Progenitor cell of endocrine pancreas (in vitro differentiated cells): ENCODE measurements around the gene NUAK2. TPM values are rescaled to one million over a fixed set of nuclear protein-coding genes. Genes with fewer than 3 reads are reported as not detected.

Experiments
- DNase-seq: peaks from one replicate; pipeline ENCODE4 v3.0.0; 2021; ENCODE audit warnings: low spot score; ENCODE audit not compliant: unreplicated experiment
- H3K27ac Mint-ChIP-seq: 2 replicates; pipeline ENCODE4 v1.8.0; 2021; ENCODE audit warnings: mild to moderate bottlenecking, moderate library complexity, mixed read lengths
- H3K27me3 Mint-ChIP-seq: 2 replicates; pipeline ENCODE4 v1.8.0; 2021; ENCODE audit warnings: mixed read lengths
- H3K36me3 Mint-ChIP-seq: 2 replicates; pipeline ENCODE4 v1.8.0; 2022; ENCODE audit warnings: mixed read lengths; ENCODE audit not compliant: insufficient read depth
- H3K4me1 Mint-ChIP-seq: 2 replicates; pipeline ENCODE4 v1.8.0; 2021; ENCODE audit warnings: low read depth, mixed read lengths
- H3K4me3 Mint-ChIP-seq: 2 replicates; pipeline ENCODE4 v1.8.0; 2021; ENCODE audit warnings: low read depth, mild to moderate bottlenecking, moderate library complexity, mixed read lengths
- H3K9me3 Mint-ChIP-seq: 2 replicates; pipeline ENCODE4 v1.8.0; 2021; ENCODE audit warnings: low read depth, mixed read lengths
- CTCF ChIP-seq: fragments of 200-600 bp; sonication (generic); IDR thresholded peaks from one replicate; pipeline ENCODE4 v1.5.0; 2021; ENCODE audit warnings: antibody characterized with exemption, mild to moderate bottlenecking; ENCODE audit not compliant: unreplicated experiment
- total RNA-seq: library from RNA; stranded (reverse); gene quantifications from 2 replicates; pipeline ENCODE4 v1.2.1, GENCODE V29; 2021

NUAK2 gene
- total RNA-seq, 1 donor from 2014 or later: 4.5 TPM

DNA sequence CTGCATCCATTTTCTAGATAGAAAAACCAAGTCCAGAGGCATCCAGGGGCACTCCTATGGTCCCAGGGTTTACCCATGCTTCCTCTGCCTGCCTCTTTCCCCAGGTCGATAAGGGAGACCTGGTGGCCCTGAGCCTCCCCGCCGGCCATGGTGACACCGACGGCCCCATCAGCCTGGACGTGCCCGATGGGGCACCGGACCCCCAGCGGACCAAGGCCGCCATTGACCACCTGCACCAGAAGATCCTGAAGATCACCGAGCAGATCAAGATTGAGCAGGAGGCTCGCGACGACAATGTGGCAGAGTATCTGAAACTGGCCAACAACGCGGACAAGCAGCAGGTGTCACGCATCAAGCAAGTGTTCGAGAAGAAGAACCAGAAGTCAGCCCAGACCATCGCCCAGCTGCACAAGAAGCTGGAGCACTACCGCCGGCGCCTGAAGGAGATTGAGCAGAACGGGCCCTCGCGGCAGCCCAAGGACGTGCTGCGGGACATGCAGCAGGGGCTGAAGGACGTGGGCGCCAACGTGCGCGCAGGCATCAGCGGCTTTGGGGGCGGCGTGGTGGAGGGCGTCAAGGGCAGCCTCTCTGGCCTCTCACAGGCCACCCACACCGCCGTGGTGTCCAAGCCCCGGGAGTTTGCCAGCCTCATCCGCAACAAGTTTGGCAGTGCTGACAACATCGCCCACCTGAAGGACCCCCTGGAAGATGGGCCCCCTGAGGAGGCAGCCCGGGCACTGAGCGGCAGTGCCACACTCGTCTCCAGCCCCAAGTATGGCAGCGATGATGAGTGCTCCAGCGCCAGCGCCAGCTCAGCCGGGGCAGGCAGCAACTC is 52.5 kb downstream of the NUAK2 start:
- no peak overlapping the region for H3K4me3 Mint-ChIP-seq
- no peak for DNase-seq
- no peak overlapping the region for H3K27ac Mint-ChIP-seq
- no peak for TF ChIP-seq CTCF
- peaks cover 2% of the 10 kb centered on the region for H3K36me3 Mint-ChIP-seq
- no peaks in the 10 kb centered on the region for H3K27me3 Mint-ChIP-seq
- peaks cover 3% of the 10 kb centered on the region for H3K4me1 Mint-ChIP-seq
- no peaks in the 10 kb centered on the region for H3K9me3 Mint-ChIP-seq

- H3K9me3 Mint-ChIP-seq: no peaks in the 10 kb centered on the region
- TF ChIP-seq CTCF: no peak
- peaks cover 2% of the 10 kb centered on the region for H3K36me3 Mint-ChIP-seq
- H3K27me3 Mint-ChIP-seq: no peaks in the 10 kb centered on the region
- no peak overlapping the region for H3K27ac Mint-ChIP-seq
- no peak overlapping the region for H3K4me3 Mint-ChIP-seq
- peaks cover 3% of the 10 kb centered on the region for H3K4me1 Mint-ChIP-seq
- no peak for DNase-seq
These were observed 54.1 kb downstream of the NUAK2 start for GRCh38 chr1:205267306-205267902.

- Mint-ChIP-seq H3K36me3 (peaks cover 2% of the 10 kb centered on the region), H3K9me3 (no peaks in the 10 kb centered on the region), H3K27ac (no peak overlapping the region), H3K27me3 (no peaks in the 10 kb centered on the region), H3K4me3 (no peak overlapping the region), H3K4me1 (peaks cover 3% of the 10 kb centered on the region)
- DNase-seq: no peak
- no peak for TF ChIP-seq CTCF
These were observed 54.8 kb downstream of the NUAK2 start for GRCh38 chr1:205266611-205267305.

- H3K4me3 Mint-ChIP-seq: no peak overlapping the region
- H3K4me1 Mint-ChIP-seq: no peaks in the 10 kb centered on the region
- no peaks in the 10 kb centered on the region for H3K27me3 Mint-ChIP-seq
- TF ChIP-seq CTCF: no peak
- no peaks in the 10 kb centered on the region for H3K9me3 Mint-ChIP-seq
- H3K36me3 Mint-ChIP-seq: no peaks in the 10 kb centered on the region
- no peak overlapping the region for H3K27ac Mint-ChIP-seq
- no peak for DNase-seq
These were observed 57.9 kb downstream of the NUAK2 start for GRCh38 chr1:205263580-205264190.

DNA sequence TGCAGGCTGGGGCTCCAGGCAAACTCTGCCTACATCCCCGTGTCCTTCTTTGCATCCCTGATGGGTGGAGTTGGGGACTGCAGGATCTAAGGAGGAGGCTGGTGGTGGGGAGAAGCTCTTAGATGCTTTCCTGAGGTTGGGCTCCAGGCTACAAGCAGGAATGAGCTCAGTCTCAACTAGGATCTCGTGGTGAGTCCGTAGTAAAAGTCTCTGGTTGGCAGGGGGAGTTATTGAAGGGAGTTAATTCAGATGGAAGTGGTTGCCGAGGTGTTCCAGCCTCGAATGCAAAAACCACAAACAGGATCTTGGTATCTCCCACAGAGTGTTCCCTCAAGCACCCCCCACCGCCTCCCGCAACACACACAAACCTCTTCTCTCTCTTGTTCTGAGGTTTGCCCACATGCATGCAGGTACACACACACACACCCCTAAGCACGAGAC is 58.8 kb downstream of the NUAK2 start:
- no peaks in the 10 kb centered on the region for H3K4me1 Mint-ChIP-seq

More for the DNA sequence above, 58.8 kb downstream of the NUAK2 start:
- no peaks in the 10 kb centered on the region for H3K9me3 Mint-ChIP-seq
- H3K27ac Mint-ChIP-seq: no peak overlapping the region
- H3K4me3 Mint-ChIP-seq: no peak overlapping the region
- no peaks in the 10 kb centered on the region for H3K36me3 Mint-ChIP-seq
- no peaks in the 10 kb centered on the region for H3K27me3 Mint-ChIP-seq
- DNase-seq: no peak
- TF ChIP-seq CTCF: no peak
